OCI-LY3 (cell line): Measurements from ENCODE around the gene SAMD13.

ENCODE experiments used
- H2AFZ ChIP-seq: fragments of 200-600, 300-600 bp; shearing (Covaris generic); 2 replicates; pipeline ENCODE4 v1.6.0; 2014; ENCODE audit warnings: antibody characterized with exemption, low read depth, low read length
- H3K27ac ChIP-seq: fragments of 200-600, 300-600 bp; sonication (generic); 2 replicates; pipeline ENCODE4 v1.5.1; 2014; ENCODE audit warnings: mild to moderate bottlenecking, low read length, moderate library complexity, mixed read lengths
- H3K27me3 ChIP-seq: fragments of 200-600, 300-600 bp; sonication (generic); 2 replicates; pipeline ENCODE4 v1.6.1; 2014; ENCODE audit warnings: low read depth, low read length, mixed read lengths
- H3K36me3 ChIP-seq: fragments of 200-600, 300-600 bp; sonication (generic); replicated peaks from 2 replicates; pipeline ENCODE3; 2014; ENCODE audit warnings: low read depth, low read length, mixed read lengths
- H3K4me1 ChIP-seq: fragments of 300-600, 200-600 bp; sonication (generic); 2 replicates; pipeline ENCODE4 v1.6.1; 2014; ENCODE audit warnings: low read length, mixed read lengths
- H3K4me2 ChIP-seq: fragments of 200-600, 300-600 bp; sonication (generic); 2 replicates; pipeline ENCODE4 v1.6.1; 2014; ENCODE audit warnings: low read length, mixed read lengths
- H3K4me3 ChIP-seq: fragments of 300-600, 200-600 bp; sonication (generic); 2 replicates; pipeline ENCODE4 v1.5.1; 2014; ENCODE audit warnings: antibody characterized with exemption, mild to moderate bottlenecking, low read length, moderate library complexity
- H3K79me2 ChIP-seq: fragments of 300-600, 200-600 bp; shearing (Covaris generic); 2 replicates; pipeline ENCODE4 v1.6.1; 2014; ENCODE audit warnings: mild to moderate bottlenecking, low read length, mixed read lengths
- H3K9ac ChIP-seq: fragments of 300-600, 200-600 bp; shearing (Covaris generic); 2 replicates; pipeline ENCODE4 v1.6.0; 2014; ENCODE audit warnings: mild to moderate bottlenecking, low read length, moderate library complexity
- H3K9me3 ChIP-seq: fragments of 200-600, 300-600 bp; shearing (Covaris generic); 2 replicates; pipeline ENCODE4 v1.6.1; 2014; ENCODE audit warnings: low read length, mixed read lengths; ENCODE audit not compliant: insufficient read depth
- H4K20me1 ChIP-seq: fragments of 200-600, 300-600 bp; sonication (generic); 2 replicates; pipeline ENCODE4 v1.6.1; 2016; ENCODE audit warnings: low read length, mixed read lengths; ENCODE audit not compliant: insufficient read depth
- CTCF ChIP-seq: fragments of 200-600, 300-600 bp; sonication (generic); IDR thresholded peaks from 2 replicates; pipeline ENCODE4 v1.5.1; 2014; ENCODE audit warnings: antibody characterized with exemption, low read length, low read depth
- EZH2phosphoT487 ChIP-seq: fragments of 200-600 bp; shearing (Covaris generic); IDR thresholded peaks from 2 replicates; pipeline ENCODE4 v1.6.1; 2018; ENCODE audit warnings: antibody characterized with exemption, mixed run types, low read depth

SAMD13 gene

GRCh38 chr1:84300501-84300900, 1.0 kb upstream of the SAMD13 start:
- Histone ChIP-seq H3K9me3 (no peaks in the 10 kb centered on the region), H3K4me3 (no peak overlapping the region; the same call in 1 of the 2 replicates), H3K4me2 (no peak overlapping the region), H3K27ac (no peak overlapping the region), H3K79me2 (no peaks in the 10 kb centered on the region), H3K9ac (no peak overlapping the region), H3K4me1 (peaks cover 28% of the 10 kb centered on the region), H4K20me1 (no peaks in the 10 kb centered on the region), H3K27me3 (no peaks in the 10 kb centered on the region), H2AFZ (no peak overlapping the region), H3K36me3 (no peaks in the 10 kb centered on the region)
- TF ChIP-seq CTCF (no peak), EZH2phosphoT487 (no peak)

GRCh38 chr1:84301785-84302385, 377 bp downstream of the SAMD13 start:
- H4K20me1 ChIP-seq = no peaks in the 10 kb centered on the region
- H3K79me2 ChIP-seq = no peaks in the 10 kb centered on the region
- TF ChIP-seq CTCF (no peak), EZH2phosphoT487 (no peak)
- H3K36me3 ChIP-seq = no peaks in the 10 kb centered on the region
- H3K27me3 ChIP-seq = no peaks in the 10 kb centered on the region
- peak overlapping the region; percentile 54 for H3K9ac ChIP-seq
- H3K4me2 ChIP-seq = peak overlapping the region; percentile 92
- H3K4me1 ChIP-seq = peaks cover 28% of the 10 kb centered on the region
- H3K27ac ChIP-seq = no peak overlapping the region
- H3K9me3 ChIP-seq = no peaks in the 10 kb centered on the region
- H2AFZ ChIP-seq = peak overlapping the region; percentile 90
- peak overlapping the region; percentile 74 for H3K4me3 ChIP-seq

GRCh38 chr1:84303314-84303830, 1.9 kb downstream of the SAMD13 start:
- Histone ChIP-seq H3K9ac (peak overlapping the region; percentile 54; the same call in 1 of the 2 replicates), H3K27ac (no peak overlapping the region), H3K4me3 (peak overlapping the region; percentile 74), H3K9me3 (no peaks in the 10 kb centered on the region), H3K36me3 (no peaks in the 10 kb centered on the region), H3K4me1 (peaks cover 24% of the 10 kb centered on the region), H4K20me1 (no peaks in the 10 kb centered on the region), H3K4me2 (peak overlapping the region; percentile 92), H3K27me3 (no peaks in the 10 kb centered on the region), H2AFZ (peak overlapping the region; percentile 90), H3K79me2 (no peaks in the 10 kb centered on the region)
- no peak for TF ChIP-seq CTCF
- no peak for TF ChIP-seq EZH2phosphoT487

- Histone ChIP-seq H3K79me2 (no peaks in the 10 kb centered on the region), H3K36me3 (no peaks in the 10 kb centered on the region), H3K9me3 (no peaks in the 10 kb centered on the region), H3K9ac (no peak overlapping the region), H3K4me2 (no peak overlapping the region), H3K27ac (no peak overlapping the region), H3K4me3 (no peak overlapping the region), H3K4me1 (peaks cover 7% of the 10 kb centered on the region; the same call in 1 of the 2 replicates), H2AFZ (no peak overlapping the region), H3K27me3 (no peaks in the 10 kb centered on the region), H4K20me1 (no peaks in the 10 kb centered on the region)
- TF ChIP-seq EZH2phosphoT487 = no peak
- TF ChIP-seq CTCF = no peak
Measured at GRCh38 chr1:84307398-84307797, 5.9 kb downstream of the SAMD13 start.
